Activated CD4-positive, alpha-beta T cell treated with anti-CD3 and anti-CD28 coated beads for 4 hours (primary cell): Measurements from ENCODE around the gene MAP2K1.
A peak's percentile ranks its signal among the peaks of the same experiment; 100 is the strongest.
"Not testable (repeated sequence)": the region's sequence is repeated elsewhere in the genome, so short reads cannot be mapped to it uniquely, and the experiment has no call there.

Experiments used
- DNase-seq, 2 donors: peaks; one replicate each; pipeline ENCODE4 v3.0.0-alpha.2; 2020

The MAP2K1 gene

GRCh38 chr15:66480267-66480666, 93.6 kb downstream of the MAP2K1 start:
- no peak for DNase-seq

- DNase-seq, result no peak
Measured at GRCh38 chr15:66481107-66481856, 94.6 kb downstream of the MAP2K1 start.

- DNase-seq, result no peak
Measured at GRCh38 chr15:66482539-66482938, 95.8 kb downstream of the MAP2K1 start.

- DNase-seq, result no peak
Measured at GRCh38 chr15:66483131-66483566, 96.4 kb downstream of the MAP2K1 start.

- DNase-seq, result no peak
Measured at GRCh38 chr15:66484539-66485112, 97.9 kb downstream of the MAP2K1 start.

GRCh38 chr15:66486887-66487286, 100.2 kb downstream of the MAP2K1 start:
- DNase-seq, result no peak

GRCh38 chr15:66488525-66488924, 101.8 kb downstream of the MAP2K1 start:
- no peak for DNase-seq

- no peak for DNase-seq
Measured at GRCh38 chr15:66489179-66489791, 102.6 kb downstream of the MAP2K1 start.

- DNase-seq, result no peak
Measured at GRCh38 chr15:66491846-66492245, 105.1 kb downstream of the MAP2K1 start.

- no peak for DNase-seq
Measured at GRCh38 chr15:66494262-66494661, 107.5 kb downstream of the MAP2K1 start.

GRCh38 chr15:66496951-66497501, 110.3 kb downstream of the MAP2K1 start:
- peak in 1 of 2 donors; percentile 13 for DNase-seq

GRCh38 chr15:66497502-66498455, 111.1 kb downstream of the MAP2K1 start, which contains the start of gene SNAPC5:
Gene SNAPC5 (minus strand): TSS chr15:66497762. CDS start chr15:66497731, 31 bp downstream.
- DNase-seq, result peak; percentile 96 to 97

GRCh38 chr15:66498501-66499386, 112.0 kb downstream of the MAP2K1 start:
- no peak for DNase-seq

GRCh38 chr15:66500346-66500745, 113.6 kb downstream of the MAP2K1 start:
- DNase-seq, result not testable (repeated sequence)

- no peak for DNase-seq
Measured at GRCh38 chr15:66502491-66502890, 115.8 kb downstream of the MAP2K1 start.

GRCh38 chr15:66503041-66503648, 116.4 kb downstream of the MAP2K1 start:
- DNase-seq, result not testable (repeated sequence)

GRCh38 chr15:66503780-66504562, 117.3 kb downstream of the MAP2K1 start:
- DNase-seq, result no peak

- peak; percentile 74 to 80 for DNase-seq
Measured at GRCh38 chr15:66504563-66505429, 118.1 kb downstream of the MAP2K1 start, which contains the start of the genes RPL4 and ZWILCH. Gene RPL4 (minus strand): TSS chr15:66504855. CDS start chr15:66504790, 65 bp downstream. Gene ZWILCH (plus strand): TSS chr15:66505326. CDS start chr15:66505339, 13 bp downstream.

GRCh38 chr15:66505430-66505811, 118.7 kb downstream of the MAP2K1 start:
- no peak for DNase-seq
